Erythroblast (primary cell): Measurements from ENCODE around the gene CEP164.

Experiments
- DNase-seq, 2 experiments: peaks; one replicate each; lab custom pipeline; 2025; lab: John Stamatoyannopoulos, UW
- GATA1 ChIP-seq: IDR thresholded peaks from 2 replicates; pipeline ENCODE4 v1.6.1; 2011; ENCODE audit warnings: low read depth, mild to moderate bottlenecking, control low read depth, low read length, moderate library complexity
- POLR2A ChIP-seq: IDR thresholded peaks from 2 replicates; pipeline ENCODE4 v1.6.1; 2011; ENCODE audit warnings: mild to moderate bottlenecking, low read length

The CEP164 gene

DNA sequence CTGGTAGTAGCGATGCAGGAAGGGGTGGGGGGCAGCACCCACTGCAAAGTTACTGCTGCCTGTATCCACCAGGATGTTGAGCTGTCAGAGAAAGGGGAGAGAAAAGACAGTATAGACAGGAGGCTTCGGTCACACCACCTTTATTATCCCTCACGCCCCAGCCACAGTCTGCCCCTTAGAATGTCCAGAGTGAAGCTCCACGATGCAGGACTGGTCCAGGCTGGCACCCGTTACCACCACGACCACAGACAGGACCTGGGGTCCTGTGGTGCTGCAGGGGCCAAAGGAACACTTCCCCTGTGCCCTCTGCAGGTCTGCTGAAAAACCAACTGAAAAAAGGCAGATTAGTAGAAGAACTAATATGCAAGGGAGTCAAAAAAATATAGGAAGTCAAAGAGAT, 30.8 kb upstream of the CEP164 start:
- DNase-seq: no peak
- TF ChIP-seq GATA1 (no peak), POLR2A (no peak)

DNA sequence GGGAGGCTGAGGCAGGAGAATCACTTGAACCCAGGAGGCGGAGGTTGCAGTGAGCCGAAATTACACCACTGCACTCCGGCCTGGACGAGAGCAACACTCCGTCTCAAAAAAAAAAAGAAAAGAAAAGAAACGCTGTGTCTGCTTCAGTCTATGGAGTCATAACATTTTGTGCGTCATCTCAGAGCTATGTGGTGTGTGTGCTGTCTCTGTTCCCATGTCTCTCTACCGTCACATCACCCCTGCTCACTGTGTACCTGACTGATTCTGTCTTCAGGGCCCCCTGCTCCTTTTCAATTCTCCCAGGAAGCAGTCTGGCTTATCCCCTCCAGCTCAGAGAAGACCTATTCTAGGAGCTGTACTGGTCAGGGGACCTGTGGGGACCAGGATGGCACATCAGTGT, 29.5 kb upstream of the CEP164 start:
- DNase-seq: no peak

DNA sequence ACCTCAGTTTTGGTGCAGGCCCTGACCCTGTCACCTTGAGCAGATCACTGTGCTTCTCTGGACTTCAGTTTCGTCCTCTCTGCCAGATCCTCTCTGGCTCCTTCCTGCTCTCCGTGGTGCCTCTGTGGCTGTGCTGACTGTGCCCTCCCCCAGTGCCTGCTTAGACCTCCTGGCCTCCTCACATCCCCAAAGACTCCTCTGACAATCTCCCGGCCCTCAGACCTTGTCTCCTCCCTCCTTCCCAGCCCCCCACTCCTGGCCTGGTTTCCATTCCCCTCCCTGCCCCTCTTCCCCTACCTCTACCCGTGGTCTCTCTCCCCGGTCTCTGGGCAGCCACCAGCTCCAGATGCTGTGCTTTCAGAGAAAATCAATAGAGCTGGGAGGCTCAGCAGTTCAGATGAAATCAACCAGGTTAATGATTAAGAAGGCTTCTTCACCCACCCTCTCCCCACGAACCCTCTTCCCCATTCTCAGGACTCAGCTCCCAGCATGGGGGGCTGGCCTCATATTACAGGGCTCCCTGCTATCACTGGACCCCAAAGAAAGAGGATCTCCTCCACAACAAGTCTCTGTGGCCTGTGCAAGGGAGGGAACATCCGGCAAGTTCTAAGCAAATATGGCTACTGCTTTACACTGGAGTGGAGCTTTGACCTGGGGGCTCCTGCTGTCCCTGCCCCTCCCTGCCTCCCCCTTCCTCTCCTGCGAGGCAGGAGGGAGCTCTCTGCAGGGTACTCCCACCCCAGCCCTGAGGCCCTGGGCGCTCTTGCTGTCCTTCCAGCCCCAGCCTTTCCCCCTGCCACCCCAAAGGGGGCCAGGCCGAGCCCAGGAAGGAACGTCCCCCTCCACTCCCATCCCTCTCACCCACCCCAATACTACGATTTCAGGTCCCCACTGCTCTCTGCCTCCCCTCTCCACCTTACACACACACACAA, 28.0 kb upstream of the CEP164 start:
- DNase-seq: no peak

More for the DNA sequence above, 29.5 kb upstream of the CEP164 start:
- no peak for TF ChIP-seq GATA1
- no peak for TF ChIP-seq POLR2A

DNA sequence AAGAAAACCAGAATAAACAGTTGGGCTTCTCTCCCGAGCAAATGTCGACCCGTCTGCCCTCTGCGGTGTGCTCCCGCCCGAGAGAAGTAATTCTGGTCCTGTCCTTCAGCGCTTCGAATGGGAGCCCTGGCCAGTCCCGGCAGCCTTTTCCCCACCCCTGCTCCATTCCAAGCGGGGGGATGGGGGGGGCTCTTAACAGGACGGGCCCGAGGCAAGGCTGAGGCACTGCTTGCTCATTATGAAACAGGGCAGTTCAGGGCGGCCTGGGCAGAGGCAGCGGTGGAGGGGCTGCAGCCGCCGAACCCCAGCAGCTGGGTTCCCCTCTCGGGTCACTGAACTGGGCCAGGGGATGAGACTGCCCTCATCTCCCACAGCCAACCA, 27.4 kb upstream of the CEP164 start:
- no peak for TF ChIP-seq POLR2A
- TF ChIP-seq GATA1: no peak
- no peak for DNase-seq

More for the DNA sequence above, 28.0 kb upstream of the CEP164 start:
- TF ChIP-seq POLR2A (no peak), GATA1 (no peak)

DNA sequence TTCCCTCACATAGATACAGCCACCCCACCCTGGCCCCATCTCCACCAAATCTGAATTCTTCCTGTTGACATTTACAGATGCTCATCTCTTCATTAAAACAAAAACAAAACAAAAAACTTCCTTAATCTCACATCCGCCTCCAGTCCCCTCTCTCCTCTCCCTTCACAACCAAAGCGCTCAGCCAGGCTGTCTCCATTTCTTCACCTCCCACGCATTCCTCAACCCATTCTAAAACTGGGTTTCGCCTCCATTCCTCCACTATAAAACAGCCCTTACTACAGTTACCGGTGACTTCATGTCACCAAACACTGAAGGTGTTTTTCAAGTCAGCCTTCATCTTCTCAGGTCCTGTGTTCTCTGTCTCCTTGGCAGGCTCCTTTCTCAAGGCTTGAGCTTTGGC, 26.9 kb upstream of the CEP164 start:
- no peak for DNase-seq
- TF ChIP-seq GATA1 (no peak), POLR2A (no peak)

DNA sequence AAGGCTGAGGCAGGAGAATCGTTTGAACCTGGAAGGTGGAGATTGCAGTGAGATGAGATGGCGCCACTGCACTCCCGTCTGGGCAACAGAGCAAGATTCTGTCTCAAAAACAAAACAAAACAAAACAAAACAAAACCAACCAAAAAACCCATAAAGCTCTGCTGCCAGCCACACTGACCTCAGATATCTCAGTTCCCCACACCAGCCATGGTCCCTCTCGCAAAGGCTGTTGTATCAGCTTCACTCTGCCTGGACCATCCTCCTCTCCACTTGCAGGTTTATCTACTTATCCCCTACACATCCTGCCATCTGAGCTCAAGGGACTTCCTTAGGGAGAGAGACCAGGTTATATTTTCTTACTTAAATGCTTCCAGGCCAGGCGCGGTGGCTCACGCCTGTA, 25.4 kb upstream of the CEP164 start:
- TF ChIP-seq GATA1 (no peak), POLR2A (no peak)
- no peak for DNase-seq

DNA sequence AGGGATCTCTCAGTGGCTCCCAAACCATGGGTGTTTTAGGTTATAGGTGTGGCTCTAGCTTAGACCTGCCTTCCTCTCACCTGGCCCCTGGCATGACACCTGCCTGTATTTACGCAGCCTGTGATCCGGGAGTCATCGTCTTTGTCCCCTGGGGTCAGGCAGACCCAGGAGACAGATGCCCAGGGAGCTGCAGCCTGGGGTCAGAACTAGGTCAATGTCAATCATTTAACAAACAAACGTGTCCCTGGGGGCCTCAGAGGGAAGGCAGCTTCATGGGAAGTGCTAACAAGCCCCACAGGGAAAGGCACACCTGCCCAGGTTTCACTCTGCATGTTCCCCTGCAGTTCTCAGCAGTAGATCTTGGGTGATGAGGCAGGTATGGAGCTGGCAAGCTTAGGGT, 24.6 kb upstream of the CEP164 start:
- no peak for DNase-seq
- TF ChIP-seq POLR2A (no peak), GATA1 (no peak)

DNA sequence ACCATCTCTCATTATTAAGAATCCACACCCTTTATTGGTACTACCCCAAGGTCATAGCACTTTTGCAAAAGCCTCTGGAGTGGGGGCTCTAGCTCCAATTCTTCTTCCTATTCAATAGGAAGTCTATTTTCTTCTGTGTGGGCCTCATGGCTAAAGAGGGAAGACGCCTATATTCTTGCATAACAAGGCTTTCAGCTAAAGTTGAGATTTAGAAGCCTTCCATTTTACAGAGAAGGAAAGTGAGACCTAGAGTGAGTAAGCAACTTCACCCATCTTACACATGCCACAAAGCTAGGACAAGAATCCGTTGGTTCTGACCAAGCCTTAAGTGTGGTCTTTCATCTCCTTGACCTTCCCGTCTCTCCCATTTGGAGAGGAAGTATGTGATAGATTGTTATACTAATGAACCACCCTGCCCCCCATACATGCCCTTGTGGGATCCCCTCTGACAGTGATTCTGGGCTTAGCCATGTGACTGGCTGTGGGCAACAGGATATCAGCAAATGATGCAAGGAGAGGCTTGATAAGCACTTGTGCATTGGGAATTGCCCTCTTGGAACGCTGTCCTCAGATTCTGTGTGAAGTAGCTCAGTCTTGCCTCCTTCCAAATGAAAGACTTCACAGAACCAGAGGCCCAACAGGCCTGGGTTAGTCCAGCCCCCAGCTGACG, 23.9 kb upstream of the CEP164 start:
- DNase-seq: no peak
- no peak for TF ChIP-seq GATA1
- no peak for TF ChIP-seq POLR2A

DNA sequence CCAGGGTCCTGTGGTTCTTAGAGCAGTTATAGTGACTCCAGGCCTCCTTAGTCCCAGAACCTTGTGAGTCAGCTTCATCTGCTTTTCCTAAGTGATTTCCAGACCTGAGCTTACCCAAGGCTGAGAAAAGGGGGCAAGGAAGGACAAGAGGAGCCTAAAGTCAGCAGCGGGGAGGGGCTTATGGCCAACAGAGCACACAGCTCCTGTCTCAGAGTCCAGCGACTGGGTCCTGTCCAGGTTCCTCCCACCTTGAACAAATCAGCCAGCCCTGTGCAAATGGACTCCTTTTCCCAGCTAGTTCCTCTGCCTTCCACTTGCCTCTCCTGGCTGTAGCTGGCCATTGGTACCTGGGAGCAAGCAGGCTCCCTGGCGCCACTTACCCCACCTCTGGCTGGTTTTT, 22.5 kb upstream of the CEP164 start:
- TF ChIP-seq POLR2A (no peak), GATA1 (no peak)

DNA sequence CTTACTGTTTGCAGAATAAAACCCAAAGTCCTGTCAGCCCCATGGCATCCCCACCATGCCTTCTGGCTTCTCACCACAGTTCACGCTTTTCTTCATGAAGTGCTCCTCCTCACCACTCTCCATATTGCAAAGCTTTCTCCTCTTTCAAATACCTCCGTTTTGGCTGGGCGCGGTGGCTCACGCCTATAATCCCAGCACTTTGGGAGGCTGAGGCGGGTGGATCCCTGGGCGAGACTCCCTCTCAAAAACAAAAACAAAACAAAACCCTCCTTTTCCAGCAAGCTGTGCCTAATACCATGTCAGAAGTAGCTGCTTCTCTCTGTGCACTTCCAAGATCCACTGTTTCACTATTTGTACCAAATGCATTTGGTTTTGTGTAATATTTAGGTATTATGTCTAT, 18.3 kb upstream of the CEP164 start:
- TF ChIP-seq POLR2A (no peak), GATA1 (no peak)
- DNase-seq: no peak

More for the DNA sequence above, 22.5 kb upstream of the CEP164 start:
- DNase-seq: no peak

DNA sequence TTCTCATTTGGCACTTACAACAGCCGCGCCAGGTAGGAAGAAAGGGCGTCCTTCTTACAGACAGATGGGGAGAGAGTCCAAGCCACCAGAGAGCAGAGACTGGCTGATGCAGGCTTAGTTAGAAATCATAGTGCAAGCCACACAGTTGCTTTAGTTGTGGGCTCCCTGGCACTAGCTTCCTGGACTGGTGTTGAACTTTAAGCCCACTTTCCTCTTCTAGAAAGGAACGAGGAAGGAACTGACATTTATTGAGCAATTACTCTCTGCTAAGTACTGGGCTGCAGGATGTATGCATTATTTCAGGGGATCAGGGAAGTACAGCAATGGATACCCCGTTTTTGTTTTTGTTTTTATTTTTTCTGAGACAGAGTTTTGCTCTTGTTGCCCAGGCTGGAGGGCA, 14.6 kb upstream of the CEP164 start:
- no peak for TF ChIP-seq POLR2A
- no peak for TF ChIP-seq GATA1
- no peak for DNase-seq

DNA sequence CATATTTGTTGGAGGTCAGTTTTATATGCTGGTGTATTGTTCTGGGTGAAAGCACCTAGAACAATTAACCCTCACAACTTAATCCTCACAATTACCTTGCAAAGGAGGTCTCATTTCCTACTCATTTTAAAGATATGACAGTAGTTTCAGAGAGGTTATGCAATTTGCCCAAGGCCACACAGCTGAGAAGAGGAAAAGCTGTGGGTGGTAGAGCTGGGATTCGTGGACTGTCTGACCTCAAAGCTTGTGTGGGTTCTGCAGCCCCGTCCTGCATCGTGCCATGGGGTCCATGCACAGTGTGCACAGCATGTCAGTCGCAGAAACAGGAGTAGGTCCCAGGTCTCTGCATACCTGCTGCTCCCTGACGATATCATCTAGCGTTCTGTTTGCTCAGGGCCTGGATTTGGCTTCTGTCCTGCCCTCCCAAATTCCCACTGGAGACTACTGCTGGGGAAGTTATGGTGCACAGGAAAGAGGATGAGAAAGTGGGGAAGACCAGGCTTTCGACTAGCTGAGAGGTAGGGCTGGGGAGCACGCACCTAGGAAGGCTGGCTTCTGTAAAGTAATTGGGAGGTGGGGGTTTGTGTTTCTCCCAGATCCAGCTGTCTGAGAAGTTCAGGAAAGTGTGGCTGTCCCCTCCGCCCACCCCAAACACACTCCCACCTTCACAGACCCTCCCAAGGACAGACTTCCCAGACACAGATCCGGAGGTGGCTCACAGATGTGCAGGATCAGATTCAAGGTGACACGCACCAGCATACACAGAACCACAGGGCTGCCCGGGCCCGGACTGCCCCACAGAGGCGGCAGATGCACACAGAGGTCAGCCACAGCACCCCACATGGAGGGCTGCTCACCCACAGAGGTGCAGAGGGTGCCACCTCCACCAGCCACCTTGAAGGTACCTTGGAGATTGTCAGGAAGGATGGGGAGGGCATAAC, 13.6 kb upstream of the CEP164 start:
- no peak for DNase-seq
- no peak for TF ChIP-seq POLR2A
- no peak for TF ChIP-seq GATA1

DNA sequence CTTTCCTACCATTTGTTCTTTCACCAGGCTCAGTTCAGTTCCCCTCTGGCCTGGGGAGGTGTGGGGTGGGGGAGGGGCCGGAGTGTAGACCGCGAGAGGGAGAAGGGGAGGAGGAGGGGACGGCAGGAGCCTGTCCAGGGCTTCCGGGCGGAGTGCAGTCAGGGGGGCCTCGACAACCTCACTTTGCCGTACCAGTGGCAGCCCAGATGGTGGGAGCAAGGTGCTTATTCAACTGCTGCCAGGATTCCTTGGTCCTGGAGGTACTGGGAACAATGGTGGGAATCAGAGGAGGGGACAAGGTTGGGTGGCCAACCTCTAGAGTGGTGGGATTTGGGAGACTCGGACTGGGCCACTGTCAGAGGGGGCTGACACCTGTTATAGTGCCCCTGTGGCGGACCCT, 12.8 kb upstream of the CEP164 start:
- no peak for DNase-seq
- no peak for TF ChIP-seq POLR2A
- no peak for TF ChIP-seq GATA1
